HepG2 (cell line): ENCODE measurements around the gene FAM174C. TPM values are rescaled to one million over a fixed set of nuclear protein-coding genes. Genes with fewer than 3 reads are reported as not detected.

Experiments used
- ATAC-seq: fragments of 200-7000 bp; cut with Tn5 transposase; 3 replicates; pipeline ENCODE4 v1.9.1; 2020; ENCODE audit warnings: mild to moderate bottlenecking, moderate library complexity
- BruUV-seq: library from RNA; stranded (reverse); fragments of 400-500 nt; replicated peaks from 2 replicates; lab custom pipeline; 2021; lab: Mats Ljungman, UMichigan
- CTCF ChIA-PET: fragments of 300-600 bp; formaldehyde crosslinking; extraction: SDS; loops from one replicate; lab custom pipeline; 2021; ENCODE audit warnings: low total read pairs, inconsistent platforms, low intra/inter-chr PET ratio; lab: Yijun Ruan, JAX
- POLR2A ChIA-PET: fragments of 350-600 bp; sonication (Branson Sonifier 250); formaldehyde crosslinking; loops from one replicate; lab custom pipeline; 2020; ENCODE audit warnings: antibody characterized with exemption, inconsistent platforms; lab: Yijun Ruan, JAX
- DNase-seq: peaks from one replicate; pipeline ENCODE4 v3.0.0-alpha.2; 2015; ENCODE audit warnings: low spot score
- FAIRE-seq: peaks from 3 replicates; lab custom pipeline; 2011; peaks lifted over from hg19 to GRCh38; lab: Jason Lieb, UNC
- H2AFZ ChIP-seq: one replicate; pipeline ENCODE4 v1.6.1; 2011; ENCODE audit warnings: low read length, inconsistent platforms
- H3K27ac ChIP-seq: fragments of 300-600 bp; 3 replicates; pipeline ENCODE4 v1.8.0; 2011; ENCODE audit warnings: mixed run types, mild to moderate bottlenecking, mixed read lengths, low read length, inconsistent platforms; ENCODE audit not compliant: insufficient read depth; ENCODE audit errors: extremely low read length
- H3K27me3 ChIP-seq, 2 experiments: fragments of 200-600 bp in 1 of 2; 2 replicates in 1 of 2; 3 replicates in 1 of 2; pipeline versions ENCODE4 v1.6.0 to v1.8.0; 2011; ENCODE audit warnings: low read length in 2 of 2, mild to moderate bottlenecking in 2 of 2, moderate library complexity in 2 of 2, inconsistent platforms in 1 of 2; ENCODE audit not compliant: insufficient read depth in 2 of 2, control insufficient read depth in 1 of 2
- H3K36me3 ChIP-seq, 2 experiments: fragments of 200-600 bp in 1 of 2; replicated peaks in 1 of 2; 2 replicates in 1 of 2; 3 replicates in 1 of 2; pipeline versions ENCODE4 v1.5.1 to v1.8.0; 2011; ENCODE audit warnings: low read length in 2 of 2, inconsistent platforms in 1 of 2; ENCODE audit not compliant: insufficient read depth in 2 of 2, control insufficient read depth in 1 of 2
- H3K4me1 ChIP-seq: 2 replicates; pipeline ENCODE4 v1.5.1; 2012; ENCODE audit warnings: low read length, inconsistent platforms; ENCODE audit not compliant: insufficient read depth
- H3K4me2 ChIP-seq: 2 replicates; pipeline ENCODE4 v1.6.0; 2011; ENCODE audit warnings: low read depth, low read length, inconsistent platforms
- H3K4me3 ChIP-seq, 3 experiments: fragments of 200-600 bp in 1 of 3; sonication (generic), shearing (Covaris generic) in 1 of 3; replicated peaks in 1 of 3; 2 replicates each; pipeline ENCODE4 v1.5.1; 2011 to 2016; ENCODE audit warnings: low read length in 3 of 3, inconsistent platforms in 2 of 3, low read depth in 2 of 3, mild to moderate bottlenecking in 2 of 3, control low read depth in 1 of 3, mixed read lengths in 1 of 3; ENCODE audit not compliant: insufficient read depth in 1 of 3
- H3K79me2 ChIP-seq: one replicate; pipeline ENCODE4 v1.6.1; 2011; ENCODE audit warnings: low read length, inconsistent platforms; ENCODE audit not compliant: insufficient read depth
- H3K9ac ChIP-seq: 2 replicates; pipeline ENCODE4 v1.6.0; 2011; ENCODE audit warnings: mild to moderate bottlenecking, low read depth, low read length, inconsistent platforms; ENCODE audit not compliant: insufficient read depth
- H3K9me3 ChIP-seq: 2 replicates; pipeline ENCODE4 v1.5.1; 2012; ENCODE audit warnings: mild to moderate bottlenecking, low read length
- H4K20me1 ChIP-seq: 2 replicates; pipeline ENCODE4 v1.6.0; 2011; ENCODE audit warnings: inconsistent platforms, mild to moderate bottlenecking, low read length, moderate library complexity; ENCODE audit not compliant: insufficient read depth
- CREBL2 ChIP-seq: sonication (generic); formaldehyde crosslinking; IDR thresholded peaks from 2 replicates; pipeline ENCODE4 v1.8.1; 2023; ENCODE audit warnings: missing genetic modification reagents, mild to moderate bottlenecking, borderline replicate concordance
- FIP1L1 ChIP-seq: fragments of 200-400 bp; formaldehyde crosslinking; IDR thresholded peaks from 2 replicates; pipeline ENCODE4 v1.6.1; 2018; ENCODE audit warnings: low read depth, mild to moderate bottlenecking, low read length, moderate library complexity, borderline replicate concordance; ENCODE audit not compliant: insufficient read depth
- NR2C2 ChIP-seq: sonication (generic); formaldehyde crosslinking; IDR thresholded peaks from 2 replicates; pipeline ENCODE4 v1.4.0; 2020; ENCODE audit warnings: missing genetic modification reagents, mild to moderate bottlenecking, moderate library complexity, borderline replicate concordance
- ZHX1 ChIP-seq: sonication (generic); formaldehyde crosslinking; IDR thresholded peaks from 2 replicates; pipeline ENCODE4 v1.8.1; 2022; ENCODE audit warnings: low read depth, mild to moderate bottlenecking, missing genetic modification reagents
- ZNF121 ChIP-seq: sonication (generic); formaldehyde crosslinking; IDR thresholded peaks from 2 replicates; pipeline ENCODE4 v1.5.0; 2020; ENCODE audit warnings: mild to moderate bottlenecking, missing genetic modification reagents
- ZNF253 ChIP-seq: sonication (generic); formaldehyde crosslinking; IDR thresholded peaks from 2 replicates; pipeline ENCODE4 v1.8.0; 2022; ENCODE audit warnings: mild to moderate bottlenecking, missing genetic modification reagents, borderline replicate concordance
- ZNF296 ChIP-seq: sonication (generic); formaldehyde crosslinking; conservative IDR thresholded peaks from 2 replicates; pipeline ENCODE4 v1.5.0; 2020; ENCODE audit warnings: mild to moderate bottlenecking, missing genetic modification reagents
- ZNF512 ChIP-seq: sonication (generic); formaldehyde crosslinking; IDR thresholded peaks from 2 replicates; pipeline ENCODE4 v1.4.0; 2020; ENCODE audit warnings: mild to moderate bottlenecking, missing genetic modification reagents
- WGBS: methylation state at CpG from one replicate; pipeline ENCODE4 v1.1.6; 2017; ENCODE audit warnings: low lambda C conversion rate; 5-methylcytosine and 5-hydroxymethylcytosine counted together
- in situ Hi-C: cut with HindIII; loops from 2 replicates; pipeline ENCODE4 v1.10.0; 2017; ENCODE audit warnings: low pct_unique_long_range_greater_than_20kb; ENCODE audit not compliant: extremely low pct_ligation_motif_present
- intact Hi-C: fragments of 100-400 bp; cut with micrococcal nuclease; formaldehyde crosslinking; loops from one replicate; pipeline ENCODE4 v1.10.0; 2022; ENCODE audit not compliant: unreplicated experiment
- polyA plus RNA-seq, 8 experiments: library from polyadenylated mRNA; depleted of rRNA in 3 of 8; stranded (reverse) in 7 of 8; unstranded in 1 of 8; fragments of >200 nt; fragmentation: Illumina TruSeq in 4 of 8; extraction: Trizol in 4 of 8; gene quantifications; 2 replicates each; pipeline versions ENCODE4 v1.2.1 to v1.2.3, GENCODE V29; 2011 to 2016; ENCODE audit warnings: low read depth in 4 of 8, missing spikeins in 1 of 8, mixed read lengths in 1 of 8; ENCODE audit not compliant: insufficient read depth in 1 of 8
- total RNA-seq, 5 experiments: library from RNA; depleted of rRNA; stranded (reverse); fragments of >200 nt; fragmentation: Illumina TruSeq; extraction: Trizol; gene quantifications; 2 replicates each; pipeline ENCODE4 v1.2.3, GENCODE V29; 2016; ENCODE audit warnings: low read depth in 1 of 5
- TF ChIP-seq, protein P1 (sequence below): sonication (generic); formaldehyde crosslinking; IDR thresholded peaks from 2 replicates; pipeline ENCODE4 v1.4.0; 2020; ENCODE audit warnings: missing genetic modification reagents
- TF ChIP-seq, protein P2 (sequence below): sonication (generic); formaldehyde crosslinking; IDR thresholded peaks from 2 replicates; pipeline ENCODE4 v1.8.1; 2022; ENCODE audit warnings: mild to moderate bottlenecking, missing genetic modification reagents
- TF ChIP-seq, protein P3 (sequence below): sonication (generic); formaldehyde crosslinking; IDR thresholded peaks from 2 replicates; pipeline ENCODE4 v1.4.0; 2020; ENCODE audit warnings: low read depth, mild to moderate bottlenecking, missing genetic modification reagents

Gene FAM174C
- total and polyA plus RNA-seq, 2 of the 13 experiments (the other 11 are each of a cell fraction or from before 2014, with no cell fraction given), result 19.5 to 31.3 TPM

GRCh38 chr19:1270213-1270853 lies 5.0 kb upstream of the FAM174C start:
- no peak for ATAC-seq
- intact Hi-C loops, result no loop called here
- 0 out of 2 replicates have a peak, but pooled peaks have one; percentile 55 for TF ChIP-seq ZNF253 (CRISPR knock-in tag)
- TF ChIP-seq, protein P1, sequence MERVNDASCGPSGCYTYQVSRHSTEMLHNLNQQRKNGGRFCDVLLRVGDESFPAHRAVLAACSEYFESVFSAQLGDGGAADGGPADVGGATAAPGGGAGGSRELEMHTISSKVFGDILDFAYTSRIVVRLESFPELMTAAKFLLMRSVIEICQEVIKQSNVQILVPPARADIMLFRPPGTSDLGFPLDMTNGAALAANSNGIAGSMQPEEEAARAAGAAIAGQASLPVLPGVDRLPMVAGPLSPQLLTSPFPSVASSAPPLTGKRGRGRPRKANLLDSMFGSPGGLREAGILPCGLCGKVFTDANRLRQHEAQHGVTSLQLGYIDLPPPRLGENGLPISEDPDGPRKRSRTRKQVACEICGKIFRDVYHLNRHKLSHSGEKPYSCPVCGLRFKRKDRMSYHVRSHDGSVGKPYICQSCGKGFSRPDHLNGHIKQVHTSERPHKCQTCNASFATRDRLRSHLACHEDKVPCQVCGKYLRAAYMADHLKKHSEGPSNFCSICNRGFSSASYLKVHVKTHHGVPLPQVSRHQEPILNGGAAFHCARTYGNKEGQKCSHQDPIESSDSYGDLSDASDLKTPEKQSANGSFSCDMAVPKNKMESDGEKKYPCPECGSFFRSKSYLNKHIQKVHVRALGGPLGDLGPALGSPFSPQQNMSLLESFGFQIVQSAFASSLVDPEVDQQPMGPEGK (CRISPR knock-in tag), result peak; percentile 12; the same call in 1 of the 2 replicates
- TF ChIP-seq ZNF296, result 0 out of 2 replicates have a peak, but pooled peaks have one; percentile 14
- TF ChIP-seq, protein P2, sequence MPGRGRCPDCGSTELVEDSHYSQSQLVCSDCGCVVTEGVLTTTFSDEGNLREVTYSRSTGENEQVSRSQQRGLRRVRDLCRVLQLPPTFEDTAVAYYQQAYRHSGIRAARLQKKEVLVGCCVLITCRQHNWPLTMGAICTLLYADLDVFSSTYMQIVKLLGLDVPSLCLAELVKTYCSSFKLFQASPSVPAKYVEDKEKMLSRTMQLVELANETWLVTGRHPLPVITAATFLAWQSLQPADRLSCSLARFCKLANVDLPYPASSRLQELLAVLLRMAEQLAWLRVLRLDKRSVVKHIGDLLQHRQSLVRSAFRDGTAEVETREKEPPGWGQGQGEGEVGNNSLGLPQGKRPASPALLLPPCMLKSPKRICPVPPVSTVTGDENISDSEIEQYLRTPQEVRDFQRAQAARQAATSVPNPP, result 0 out of 2 replicates have a peak, but pooled peaks have one; percentile 30
- TF ChIP-seq NR2C2 (CRISPR knock-in tag), result peak; percentile 23
- peak; percentile 81; the same call in 1 of the 2 replicates for TF ChIP-seq ZNF121 (CRISPR knock-in tag)
- no peak for TF ChIP-seq CREBL2 (CRISPR knock-in tag)
- TF ChIP-seq FIP1L1, result no peak
- TF ChIP-seq ZNF512 (CRISPR knock-in tag), result 0 out of 2 replicates have a peak, but pooled peaks have one; percentile 5
- TF ChIP-seq, protein P3, sequence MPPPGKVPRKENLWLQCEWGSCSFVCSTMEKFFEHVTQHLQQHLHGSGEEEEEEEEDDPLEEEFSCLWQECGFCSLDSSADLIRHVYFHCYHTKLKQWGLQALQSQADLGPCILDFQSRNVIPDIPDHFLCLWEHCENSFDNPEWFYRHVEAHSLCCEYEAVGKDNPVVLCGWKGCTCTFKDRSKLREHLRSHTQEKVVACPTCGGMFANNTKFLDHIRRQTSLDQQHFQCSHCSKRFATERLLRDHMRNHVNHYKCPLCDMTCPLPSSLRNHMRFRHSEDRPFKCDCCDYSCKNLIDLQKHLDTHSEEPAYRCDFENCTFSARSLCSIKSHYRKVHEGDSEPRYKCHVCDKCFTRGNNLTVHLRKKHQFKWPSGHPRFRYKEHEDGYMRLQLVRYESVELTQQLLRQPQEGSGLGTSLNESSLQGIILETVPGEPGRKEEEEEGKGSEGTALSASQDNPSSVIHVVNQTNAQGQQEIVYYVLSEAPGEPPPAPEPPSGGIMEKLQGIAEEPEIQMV, result 0 out of 2 replicates have a peak, but pooled peaks have one; percentile 6
- TF ChIP-seq ZHX1 (CRISPR knock-in tag), result 0 out of 2 replicates have a peak, but pooled peaks have one; percentile 10

More at GRCh38 chr19:1270213-1270853, 5.0 kb upstream of the FAM174C start:
- H2AFZ ChIP-seq, result no peak overlapping the region
- H3K4me3 ChIP-seq, result peak overlapping the region; percentile 59 to 83 (median 62)
- no TSS peak for BruUV-seq
- H3K4me1 ChIP-seq, result peaks cover 76% of the 10 kb centered on the region
- H3K27ac ChIP-seq, result peak overlapping the region; percentile 85
- H4K20me1 ChIP-seq, result peaks cover 36% of the 10 kb centered on the region
- H3K27me3 ChIP-seq, result no peaks in the 10 kb centered on the region
- ChIA-PET CTCF (no interaction called here), POLR2A (interaction anchor here (0.9 to 11.5 kb wide), 9 partner anchors 14 to 248 kb away, joined by 3 to 668 read pairs (median 22); partner anchors contain the start of genes ATP5F1D, CBARP and MIDN)
- 28% methylated on average over 7 of the region's 8 CpGs for WGBS
- H3K36me3 ChIP-seq, result peaks cover 19 to 46% of the 10 kb centered on the region in 2 experiments
- peak overlapping the region; percentile 90 for H3K9ac ChIP-seq
- DNase-seq (no peak), FAIRE-seq (no peak)
- no peaks in the 10 kb centered on the region for H3K9me3 ChIP-seq
- in situ Hi-C loops, result no loop called here
- H3K79me2 ChIP-seq, result peaks cover 34% of the 10 kb centered on the region
- H3K4me2 ChIP-seq, result peak overlapping the region; percentile 100
